Stimulated activated CD8-positive, alpha-beta memory T cell treated with anti-CD3 and anti-CD28 coated beads, Interleukin-4, amount 100 ng/mL, for 24 hours (primary cell): ENCODE results near the gene PMPCB.

Experiments used
- DNase-seq: peaks from one replicate; pipeline ENCODE4 v3.0.0-alpha.2; 2020; ENCODE audit warnings: low read depth

PMPCB gene

DNA sequence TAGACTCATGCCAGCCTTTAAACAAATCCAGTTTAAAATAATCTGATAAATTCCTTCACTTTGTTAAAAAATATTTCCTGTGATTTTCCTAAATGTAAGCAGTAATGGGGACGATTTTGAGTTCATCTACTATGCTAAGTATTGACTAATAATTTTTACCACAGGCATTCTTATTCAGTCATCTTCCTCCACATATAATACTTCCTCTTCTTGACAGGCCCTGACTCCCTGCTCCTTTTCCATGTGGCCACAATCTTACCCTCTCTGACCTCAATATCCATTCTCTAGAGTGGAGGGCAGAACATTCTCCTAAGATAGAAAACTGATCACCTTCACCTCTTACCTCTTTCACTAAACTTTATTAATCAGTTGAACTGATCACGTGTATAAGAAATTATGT, 39.5 kb downstream of the PMPCB start:
- DNase-seq: no peak

DNA sequence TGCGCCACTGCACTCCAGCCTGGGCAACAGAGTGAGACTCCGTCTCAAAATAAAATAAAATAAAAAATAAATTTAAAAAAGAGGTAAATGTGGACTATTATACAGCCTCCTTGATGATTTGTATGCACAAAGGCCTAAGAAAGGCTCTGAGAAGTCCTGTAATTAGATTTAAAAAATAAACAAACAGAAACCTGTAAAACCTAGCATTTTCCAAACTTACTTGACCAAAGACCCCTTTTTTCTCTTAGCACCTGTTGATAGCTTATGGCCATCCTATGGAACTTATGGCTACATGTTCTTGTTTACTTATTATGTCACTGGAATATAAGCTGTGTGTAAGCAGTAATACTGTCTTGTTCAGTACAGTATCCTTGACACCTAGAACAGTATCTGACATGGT, 41.6 kb downstream of the PMPCB start:
- no peak for DNase-seq

DNA sequence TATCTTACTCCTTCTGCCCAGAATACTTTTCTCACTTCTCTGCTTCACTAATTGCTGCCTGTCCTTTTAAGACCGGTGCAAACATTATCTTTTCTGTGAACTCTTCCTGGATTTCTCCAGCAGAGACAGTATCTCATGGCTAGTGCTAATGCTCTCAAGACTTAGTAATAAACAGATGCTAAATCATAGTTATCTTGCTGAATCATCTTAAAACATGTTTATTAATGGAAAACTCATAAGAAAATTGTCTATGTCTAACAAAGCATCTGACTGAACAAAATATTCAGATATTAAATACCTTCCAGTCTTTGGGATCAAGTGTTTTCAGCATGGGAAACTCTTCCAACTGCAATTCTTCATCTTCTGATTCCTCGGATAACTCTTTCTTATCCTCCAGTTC, 44.2 kb downstream of the PMPCB start:
- no peak for DNase-seq

DNA sequence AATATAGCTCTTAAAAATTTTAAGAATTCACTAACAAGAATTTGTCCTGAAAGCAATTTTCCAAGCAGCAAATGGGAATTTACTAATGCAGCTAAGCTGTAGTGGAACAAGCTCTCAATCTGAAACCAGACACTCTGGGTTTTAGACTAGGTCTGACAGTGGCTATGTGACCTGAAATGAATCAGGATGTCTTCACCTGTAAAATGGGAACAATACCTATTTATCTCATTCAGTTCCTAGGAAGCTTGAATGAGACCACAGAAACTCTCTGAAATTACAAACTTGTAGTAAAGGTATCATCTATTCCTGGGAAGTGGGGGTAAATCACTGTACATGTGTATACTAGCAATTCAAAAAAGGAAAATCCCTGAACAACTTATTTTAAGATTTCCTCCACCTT, 46.1 kb downstream of the PMPCB start:
- DNase-seq: no peak

DNA sequence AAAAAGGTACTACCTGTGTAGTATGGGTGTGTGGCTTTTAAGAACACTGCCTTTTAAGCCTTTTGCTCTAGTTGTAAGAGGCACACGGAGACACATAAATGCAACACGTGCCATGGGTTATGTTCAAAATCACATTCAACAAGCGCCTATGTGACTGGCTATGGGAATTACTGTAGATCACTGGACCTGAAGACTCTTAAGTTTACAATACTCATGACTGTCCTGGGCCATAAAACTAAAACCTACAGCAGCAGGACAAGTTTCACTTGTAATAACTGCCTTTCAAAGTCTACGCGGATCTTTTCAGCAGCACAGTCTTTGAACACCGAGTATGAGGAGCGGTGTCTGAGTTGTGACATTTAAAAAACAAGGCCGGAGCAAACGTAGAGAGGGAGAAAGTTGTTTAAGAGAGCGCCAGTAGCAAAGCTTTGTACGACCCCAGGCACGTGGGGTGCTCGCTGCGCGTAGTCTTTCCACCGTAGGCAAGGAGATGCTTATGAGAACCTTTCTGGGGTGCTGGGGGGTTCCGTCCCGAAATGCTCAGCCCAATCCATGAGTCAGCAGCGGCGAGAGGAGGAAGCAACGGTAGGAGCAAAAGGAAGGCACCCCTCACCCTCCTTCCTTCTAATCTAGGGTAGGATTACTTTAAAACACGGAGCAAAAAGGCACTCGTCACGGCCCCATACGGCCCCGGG, 46.7 kb downstream of the PMPCB start:
- peak; percentile 15 for DNase-seq

DNA sequence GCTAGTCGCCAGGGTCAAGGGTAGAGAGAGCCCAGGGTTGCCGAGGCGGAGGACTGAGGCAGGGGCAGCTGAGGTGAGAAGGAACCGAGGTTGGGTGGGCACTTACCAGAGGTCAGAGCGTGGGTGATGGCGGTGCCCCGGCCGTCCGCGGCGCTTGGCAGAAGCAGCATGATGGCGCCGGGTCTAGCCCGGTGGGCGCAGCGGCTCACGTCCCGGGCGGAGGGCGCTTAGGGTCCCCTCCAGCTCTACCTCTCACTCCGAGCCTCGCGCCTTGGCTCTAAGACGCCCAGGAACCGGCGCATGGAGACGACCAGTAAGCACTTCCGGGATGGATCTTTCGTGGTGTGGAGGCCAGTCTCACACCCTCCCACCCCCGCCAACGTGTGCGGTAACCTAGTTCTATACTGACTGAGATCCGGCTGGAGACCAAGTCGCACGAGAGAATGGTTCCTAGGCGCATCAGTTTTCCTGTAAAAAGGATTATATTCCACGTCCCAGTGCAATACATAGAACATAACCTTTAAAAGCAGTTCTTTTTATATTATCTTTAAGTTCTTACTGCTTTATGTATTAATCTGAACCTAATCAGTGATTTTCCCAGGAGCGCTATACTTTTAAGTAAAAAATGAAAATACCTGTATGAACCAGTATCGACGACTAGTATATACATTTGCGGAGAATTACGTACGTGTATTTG, 47.4 kb downstream of the PMPCB start, which contains the start of gene DNAJC2:
TSS of gene DNAJC2 (minus strand) at position 315 of the 697 bp plus-strand sequence. CDS start at position 170, 145 bp downstream.
- peak; percentile 74 for DNase-seq

DNA sequence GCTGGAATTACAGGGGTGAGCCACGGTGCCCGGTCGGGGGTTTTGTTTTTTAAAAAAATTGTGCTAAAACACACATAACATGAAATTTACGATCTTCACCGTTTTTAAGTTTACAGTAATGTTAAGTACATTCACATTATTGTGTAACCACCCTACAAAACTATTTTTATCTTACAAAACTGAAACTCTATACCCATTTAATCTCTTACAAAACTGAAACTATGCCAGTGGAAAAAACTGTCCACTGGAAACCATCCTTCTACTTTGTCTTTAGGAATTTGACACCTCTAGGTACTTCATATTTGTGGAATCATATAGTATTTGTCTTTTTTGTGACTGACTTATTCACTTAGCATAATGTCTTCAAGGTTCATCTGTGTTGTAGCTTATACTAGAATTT, 49.2 kb downstream of the PMPCB start:
- DNase-seq: no peak

DNA sequence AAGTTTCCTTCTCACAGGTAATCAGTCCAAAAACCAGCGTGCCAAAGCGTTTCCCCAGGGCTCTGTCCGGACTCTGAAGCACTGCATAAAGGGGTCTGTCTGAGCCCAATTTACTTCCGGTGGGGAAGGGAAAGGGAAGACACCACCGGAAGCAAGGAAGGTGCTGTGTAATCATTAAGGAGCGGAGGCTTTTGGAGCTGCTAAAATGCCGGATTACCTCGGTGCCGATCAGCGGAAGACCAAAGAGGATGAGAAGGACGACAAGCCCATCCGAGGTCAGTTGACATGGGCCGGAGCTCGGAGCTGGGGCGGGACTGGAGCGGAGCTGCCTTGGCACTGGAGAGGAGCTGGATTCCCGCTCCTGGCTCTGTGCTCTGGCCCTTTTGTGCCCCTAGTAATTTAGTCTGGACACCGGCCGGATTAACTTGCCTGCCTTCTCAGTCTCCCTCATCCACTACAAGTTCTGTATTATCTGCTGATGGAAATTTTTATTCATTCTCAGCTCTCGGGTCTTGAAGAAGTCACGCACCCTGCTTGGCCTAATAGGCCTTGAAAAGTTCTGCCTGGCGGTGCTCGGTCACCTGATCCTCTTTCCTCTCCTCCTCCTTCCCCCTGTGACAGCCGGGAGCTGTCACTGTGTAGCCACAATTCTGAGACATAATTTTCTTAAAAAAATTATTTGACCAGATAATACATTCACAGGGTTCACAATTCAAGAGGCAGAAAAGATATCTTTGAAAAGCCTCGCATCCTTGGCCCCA, 50.5 kb downstream of the PMPCB start, which contains the start of gene PSMC2:
TSS of gene PSMC2 (plus strand) at position 137 of the 761 bp plus-strand sequence. CDS start at position 206, 69 bp downstream.
- peak; percentile 68 for DNase-seq

DNA sequence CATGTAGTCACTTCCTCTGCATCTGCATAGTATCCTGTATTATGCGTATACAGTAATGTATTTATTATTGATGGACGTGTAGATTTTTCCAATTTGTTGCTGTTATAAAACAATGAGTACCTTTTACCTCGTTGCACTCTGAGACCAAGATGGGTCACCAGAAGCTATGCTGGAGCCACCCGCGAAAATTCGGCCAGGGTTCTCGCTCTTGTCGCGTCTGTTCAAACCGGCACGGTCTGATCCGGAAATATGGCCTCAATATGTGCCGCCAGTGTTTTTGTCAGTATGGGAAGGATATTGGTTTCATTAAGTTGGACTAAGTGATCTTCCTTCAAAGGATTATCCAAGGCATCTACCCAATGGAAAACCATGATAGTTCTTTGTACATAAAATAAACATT, 51.2 kb downstream of the PMPCB start:
- no peak for DNase-seq

DNA sequence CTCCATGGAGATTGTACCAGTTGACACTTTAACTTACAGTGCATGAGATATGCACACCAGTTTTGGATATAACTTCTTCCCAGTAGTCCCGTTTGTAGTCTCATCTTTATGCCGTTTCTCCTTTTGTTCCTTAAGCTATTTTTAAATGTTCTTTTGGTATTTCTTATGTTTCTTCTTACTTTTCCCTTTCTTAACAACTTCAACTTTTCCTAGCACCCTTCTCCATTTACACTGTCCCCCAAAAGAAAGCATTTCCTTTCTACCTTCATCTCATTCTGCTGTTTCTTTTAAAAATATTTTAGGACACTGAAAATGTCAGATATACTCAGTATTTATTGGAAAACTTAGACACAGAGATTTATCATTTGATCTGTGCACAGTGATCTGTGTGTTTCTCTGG, 51.7 kb downstream of the PMPCB start:
- no peak for DNase-seq

DNA sequence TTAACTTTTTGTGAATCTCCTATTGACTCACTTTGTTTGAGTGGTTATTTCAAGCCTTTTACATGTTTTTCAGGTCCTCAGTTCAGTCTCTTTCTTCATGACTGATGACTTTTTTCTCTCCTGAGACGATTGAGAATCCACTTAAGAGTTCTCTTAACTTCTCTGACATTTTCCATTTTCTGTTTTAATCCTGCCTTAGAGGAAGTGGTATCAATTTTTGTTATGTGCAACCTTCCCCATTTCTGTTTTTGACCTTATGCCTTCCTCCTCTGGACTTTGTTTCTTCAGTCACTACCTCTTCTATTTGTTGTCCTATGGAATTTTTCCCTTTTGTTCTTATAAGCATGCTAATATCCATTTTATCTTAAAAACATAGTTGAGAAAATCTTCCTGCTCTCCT, 52.6 kb downstream of the PMPCB start:
- no peak for DNase-seq
